Measurements from ENCODE around the gene PPARGC1A.

The PPARGC1A gene

GRCh38 chr4:23811161-23811560 is 78.7 kb downstream of the PPARGC1A start:
- no peaks in the 10 kb centered on the region for H3K36me3 ChIP-seq (ENCODE audit: control insufficient read depth, low read length)
- H3K4me2 ChIP-seq (ENCODE audit: low read length) = no peak overlapping the region
- H3K27ac ChIP-seq (ENCODE audit: low read depth, low read length) = no peak overlapping the region
- H3K4me1 ChIP-seq (ENCODE audit: control insufficient read depth, low read length) = no peaks in the 10 kb centered on the region
- H3K79me2 ChIP-seq (ENCODE audit: control insufficient read depth, low read length) = no peaks in the 10 kb centered on the region
- no peak overlapping the region for H3K4me3 ChIP-seq (ENCODE audit: low read length)
- TF ChIP-seq CTCF (IDR thresholded peaks at IDR 0.05; ENCODE audit: low read depth, low read length, poor library complexity, severe bottlenecking) = no peak
- no peak for TF ChIP-seq EZH2phosphoT487 (IDR thresholded peaks at IDR 0.05; ENCODE audit: borderline replicate concordance, low read length)
- H3K9me2 ChIP-seq (replicated peaks; ENCODE audit: control insufficient read depth, low read length) = no peaks in the 10 kb centered on the region
- no peaks in the 10 kb centered on the region for H4K20me1 ChIP-seq (ENCODE audit: control insufficient read depth, insufficient read depth, low read depth, low read length)
- no peaks in the 10 kb centered on the region for H3F3A ChIP-seq (ENCODE audit: control insufficient read depth, insufficient read depth)
- no peaks in the 10 kb centered on the region for H3K27me3 ChIP-seq (ENCODE audit: control insufficient read depth, low read length)
- no peaks in the 10 kb centered on the region for H3K9me3 ChIP-seq (ENCODE audit: control insufficient read depth, insufficient read depth, low read length)

- no peaks in the 10 kb centered on the region for H3K27me3 ChIP-seq (ENCODE audit: control insufficient read depth, low read length)
Measured at GRCh38 chr4:23805450-23805851, 84.4 kb downstream of the PPARGC1A start.

DNA sequence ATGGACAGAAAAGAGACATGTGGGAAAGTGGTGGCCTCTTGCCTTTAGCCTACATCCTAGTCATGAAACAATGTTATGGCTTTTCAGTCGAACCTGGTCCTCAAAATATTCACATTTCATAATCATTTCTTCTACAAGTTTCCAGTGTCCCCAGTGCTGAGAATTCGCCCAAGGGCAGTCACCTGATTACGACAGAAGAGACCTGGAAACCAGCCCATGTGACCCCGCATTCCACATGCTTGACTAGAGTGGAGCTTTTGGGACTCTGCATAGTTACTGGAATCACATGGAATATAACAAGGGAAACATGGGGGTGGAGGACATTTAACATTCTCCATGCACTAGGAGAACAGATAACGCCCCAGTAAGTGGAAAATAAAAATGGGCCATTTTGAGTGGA is 100.1 kb downstream of the PPARGC1A start:
- Histone ChIP-seq H3K9me2 (replicated peaks; ENCODE audit: control insufficient read depth, low read length) (no peaks in the 10 kb centered on the region), H3K27me3 (ENCODE audit: control insufficient read depth, low read length) (no peaks in the 10 kb centered on the region), H3K4me1 (ENCODE audit: control insufficient read depth, low read length) (no peaks in the 10 kb centered on the region), H3K9me3 (ENCODE audit: control insufficient read depth, insufficient read depth, low read length) (no peaks in the 10 kb centered on the region), H4K20me1 (ENCODE audit: control insufficient read depth, insufficient read depth, low read depth, low read length) (no peaks in the 10 kb centered on the region), H3K79me2 (ENCODE audit: control insufficient read depth, low read length) (no peaks in the 10 kb centered on the region), H3K4me3 (ENCODE audit: low read length) (no peak overlapping the region), H3K27ac (ENCODE audit: low read depth, low read length) (no peak overlapping the region), H3F3A (ENCODE audit: control insufficient read depth, insufficient read depth) (no peaks in the 10 kb centered on the region), H3K36me3 (ENCODE audit: control insufficient read depth, low read length) (no peaks in the 10 kb centered on the region), H3K4me2 (ENCODE audit: low read length) (no peak overlapping the region)
- no peak for TF ChIP-seq CTCF (IDR thresholded peaks at IDR 0.05; ENCODE audit: low read depth, low read length, poor library complexity, severe bottlenecking)
- no peak for TF ChIP-seq EZH2phosphoT487 (IDR thresholded peaks at IDR 0.05; ENCODE audit: borderline replicate concordance, low read length)

More at GRCh38 chr4:23805450-23805851, 84.4 kb downstream of the PPARGC1A start:
- Histone ChIP-seq H3K36me3 (ENCODE audit: control insufficient read depth, low read length) (no peaks in the 10 kb centered on the region), H4K20me1 (ENCODE audit: control insufficient read depth, insufficient read depth, low read depth, low read length) (no peaks in the 10 kb centered on the region), H3K9me3 (ENCODE audit: control insufficient read depth, insufficient read depth, low read length) (no peaks in the 10 kb centered on the region), H3K79me2 (ENCODE audit: control insufficient read depth, low read length) (no peaks in the 10 kb centered on the region), H3K4me1 (ENCODE audit: control insufficient read depth, low read length) (no peaks in the 10 kb centered on the region), H3K9me2 (replicated peaks; ENCODE audit: control insufficient read depth, low read length) (no peaks in the 10 kb centered on the region), H3K27ac (ENCODE audit: low read depth, low read length) (no peak overlapping the region), H3K4me2 (ENCODE audit: low read length) (no peak overlapping the region), H3K4me3 (ENCODE audit: low read length) (no peak overlapping the region), H3F3A (ENCODE audit: control insufficient read depth, insufficient read depth) (no peaks in the 10 kb centered on the region)
- TF ChIP-seq CTCF (IDR thresholded peaks at IDR 0.05; ENCODE audit: low read depth, low read length, poor library complexity, severe bottlenecking) (no peak), EZH2phosphoT487 (IDR thresholded peaks at IDR 0.05; ENCODE audit: borderline replicate concordance, low read length) (no peak)

DNA sequence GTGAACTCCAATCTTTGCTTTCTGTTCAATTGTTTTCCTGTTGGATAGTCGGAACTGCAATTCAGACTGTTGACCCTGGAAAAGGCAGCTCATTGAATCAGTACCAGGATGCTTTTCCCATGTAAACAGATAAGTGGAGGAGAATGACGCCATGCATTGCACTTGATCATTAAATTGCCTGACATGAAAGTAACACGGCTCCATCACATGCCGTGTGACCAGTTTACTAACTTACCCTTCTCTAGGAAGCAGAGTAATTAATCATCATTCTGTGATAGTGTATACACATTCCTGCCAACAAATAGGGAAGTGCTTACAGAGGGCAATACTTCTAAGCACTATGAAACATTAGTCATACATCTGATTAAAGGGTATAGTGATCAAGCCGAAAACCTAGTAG is 101.4 kb downstream of the PPARGC1A start:
- Histone ChIP-seq H3K79me2 (ENCODE audit: control insufficient read depth, low read length) (no peaks in the 10 kb centered on the region), H3K9me3 (ENCODE audit: control insufficient read depth, insufficient read depth, low read length) (no peaks in the 10 kb centered on the region), H4K20me1 (ENCODE audit: control insufficient read depth, insufficient read depth, low read depth, low read length) (no peaks in the 10 kb centered on the region), H3F3A (ENCODE audit: control insufficient read depth, insufficient read depth) (no peaks in the 10 kb centered on the region), H3K36me3 (ENCODE audit: control insufficient read depth, low read length) (no peaks in the 10 kb centered on the region), H3K4me3 (ENCODE audit: low read length) (no peak overlapping the region), H3K9me2 (replicated peaks; ENCODE audit: control insufficient read depth, low read length) (no peaks in the 10 kb centered on the region), H3K27me3 (ENCODE audit: control insufficient read depth, low read length) (no peaks in the 10 kb centered on the region), H3K4me2 (ENCODE audit: low read length) (no peak overlapping the region), H3K27ac (ENCODE audit: low read depth, low read length) (no peak overlapping the region), H3K4me1 (ENCODE audit: control insufficient read depth, low read length) (no peaks in the 10 kb centered on the region)
- TF ChIP-seq EZH2phosphoT487 (IDR thresholded peaks at IDR 0.05; ENCODE audit: borderline replicate concordance, low read length) = no peak
- no peak for TF ChIP-seq CTCF (IDR thresholded peaks at IDR 0.05; ENCODE audit: low read depth, low read length, poor library complexity, severe bottlenecking)

Data from DOHH2 (cell line).